Right atrium auricular region (tissue), 2 donors: Measurements from ENCODE around the gene PRSS48. TPM values are rescaled to one million over a fixed set of nuclear protein-coding genes. Genes with fewer than 3 reads are reported as not detected.

Source experiments
- DNase-seq: peaks from one replicate; pipeline ENCODE4 v3.0.0-alpha.2; 2019; ENCODE audit warnings: low spot score
- H3K27ac ChIP-seq, 2 donors: fragments of 200-600 bp; sonication (generic); 1 replicate in 1 of 2; 2 replicates in 1 of 2; pipeline ENCODE4 v1.5.1; 2016 to 2019
- H3K27me3 ChIP-seq, 2 donors: fragments of 200-600 bp; sonication (generic); one replicate each; pipeline versions ENCODE4 v1.5.1 to v1.6.0; 2017 to 2019
- H3K36me3 ChIP-seq: fragments of 200-600 bp; sonication (generic); one replicate; pipeline ENCODE4 v1.5.1; 2016
- H3K4me1 ChIP-seq, 2 donors: fragments of 200-600 bp; sonication (generic); one replicate each; pipeline versions ENCODE4 v1.5.1 to v1.6.0; 2017 to 2019
- H3K4me3 ChIP-seq, 2 donors: fragments of 200-600 bp; sonication (generic); 1 replicate in 1 of 2; 2 replicates in 1 of 2; pipeline ENCODE4 v1.5.1; 2017 to 2019; ENCODE audit warnings: mild to moderate bottlenecking in 1 of 2, moderate library complexity in 1 of 2
- H3K9me3 ChIP-seq, 2 donors: fragments of 200-600 bp; sonication (generic); one replicate each; pipeline ENCODE4 v1.5.1; 2019
- CTCF ChIP-seq, 2 donors: fragments of 200-600 bp; sonication (generic); IDR thresholded peaks; one replicate each; pipeline ENCODE4 v1.5.1; 2019; ENCODE audit warnings: antibody characterized with exemption in 2 of 2
- total RNA-seq, 2 donors: library from RNA; depleted of rRNA; stranded (reverse); fragments of >200 nt; gene quantifications; one replicate each; pipeline ENCODE4 v1.1.0, GENCODE V29; 2016

Gene PRSS48
- total RNA-seq, 2 donors from 2014 or later: not detected

- H3K27ac ChIP-seq: no peak overlapping the region
- DNase-seq: no peak
- no peaks in the 10 kb centered on the region for H3K9me3 ChIP-seq
- no peaks in the 10 kb centered on the region for H3K27me3 ChIP-seq
- no peak overlapping the region for H3K4me3 ChIP-seq
- H3K36me3 ChIP-seq: no peaks in the 10 kb centered on the region
- peaks cover 0 to 11% of the 10 kb centered on the region in 2 donors for H3K4me1 ChIP-seq
- no peak for TF ChIP-seq CTCF (IDR thresholded peaks at IDR 0.05)
These were observed 20.8 kb upstream of the PRSS48 start for GRCh38 chr4:151256134-151256533.

GRCh38 chr4:151257704-151258103 is 19.3 kb upstream of the PRSS48 start:
- no peak for TF ChIP-seq CTCF (IDR thresholded peaks at IDR 0.05)
- H3K9me3 ChIP-seq: no peaks in the 10 kb centered on the region
- no peak overlapping the region for H3K4me3 ChIP-seq
- peak overlapping the region; percentile 15 to 35 for H3K27ac ChIP-seq
- H3K4me1 ChIP-seq: peaks cover 0 to 8% of the 10 kb centered on the region in 2 donors
- no peaks in the 10 kb centered on the region for H3K36me3 ChIP-seq
- no peak for DNase-seq
- no peaks in the 10 kb centered on the region for H3K27me3 ChIP-seq

GRCh38 chr4:151259752-151260151 is 17.2 kb upstream of the PRSS48 start:
- H3K36me3 ChIP-seq: no peaks in the 10 kb centered on the region
- peaks cover 0 to 14% of the 10 kb centered on the region in 2 donors for H3K4me1 ChIP-seq
- no peak for DNase-seq
- H3K27me3 ChIP-seq: no peaks in the 10 kb centered on the region
- no peak overlapping the region for H3K4me3 ChIP-seq
- H3K27ac ChIP-seq: no peak overlapping the region
- no peaks in the 10 kb centered on the region for H3K9me3 ChIP-seq
- TF ChIP-seq CTCF (IDR thresholded peaks at IDR 0.05): no peak

GRCh38 chr4:151260526-151260925 is 16.4 kb upstream of the PRSS48 start:
- H3K27ac ChIP-seq: no peak overlapping the region
- no peaks in the 10 kb centered on the region for H3K27me3 ChIP-seq
- no peak for DNase-seq
- H3K36me3 ChIP-seq: no peaks in the 10 kb centered on the region
- no peak for TF ChIP-seq CTCF (IDR thresholded peaks at IDR 0.05)
- H3K9me3 ChIP-seq: no peaks in the 10 kb centered on the region
- H3K4me3 ChIP-seq: no peak overlapping the region
- peaks cover 0 to 14% of the 10 kb centered on the region in 2 donors for H3K4me1 ChIP-seq

GRCh38 chr4:151263455-151263854 is 13.5 kb upstream of the PRSS48 start:
- TF ChIP-seq CTCF (IDR thresholded peaks at IDR 0.05): no peak
- no peak for DNase-seq
- Histone ChIP-seq H3K27me3 (no peaks in the 10 kb centered on the region), H3K27ac (no peak overlapping the region), H3K9me3 (no peaks in the 10 kb centered on the region), H3K4me1 (peaks cover 0 to 14% of the 10 kb centered on the region in 2 donors), H3K36me3 (no peaks in the 10 kb centered on the region), H3K4me3 (no peak overlapping the region)

GRCh38 chr4:151266497-151266896 is 10.5 kb upstream of the PRSS48 start:
- Histone ChIP-seq H3K36me3 (no peaks in the 10 kb centered on the region), H3K9me3 (no peaks in the 10 kb centered on the region), H3K27ac (no peak overlapping the region), H3K27me3 (no peaks in the 10 kb centered on the region), H3K4me1 (peaks cover 0 to 14% of the 10 kb centered on the region in 2 donors), H3K4me3 (no peak overlapping the region)
- no peak for DNase-seq
- TF ChIP-seq CTCF (IDR thresholded peaks at IDR 0.05): no peak
